ENCODE data around the gene ETV3. TPM values are rescaled to one million over a fixed set of nuclear protein-coding genes. Genes with fewer than 3 reads are reported as not detected.

Gene ETV3
- total RNA-seq, 2 experiments from 2014 or later = 115 to 117 TPM

DNA sequence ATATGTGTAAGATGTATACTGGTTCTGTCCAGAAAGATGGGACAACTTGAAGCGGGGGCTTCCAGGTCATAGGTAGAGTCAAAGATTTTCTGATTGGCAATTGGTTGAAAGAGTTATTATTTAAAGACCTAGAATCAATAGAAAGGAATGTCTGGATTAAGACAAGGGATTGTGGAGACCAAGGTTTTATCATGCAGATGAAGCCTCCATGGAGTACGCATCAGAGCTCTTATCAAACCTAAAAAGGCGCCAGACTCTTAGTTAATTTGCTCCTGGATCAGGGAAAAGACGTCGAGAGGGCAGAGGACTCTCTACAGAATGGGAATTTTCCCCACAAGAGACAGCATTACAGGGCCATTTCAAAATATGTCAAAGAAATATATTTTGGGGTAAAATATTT is 23.7 kb upstream of the ETV3 start:
- Histone ChIP-seq H3K9me3 (ENCODE audit: control insufficient read depth in 1 of 2, insufficient read depth in 1 of 2, low read length in 2 of 2) (no peaks in the 10 kb centered on the region), H3K36me3 (ENCODE audit: insufficient read depth, low read length) (no peaks in the 10 kb centered on the region), H3K27ac (ENCODE audit: low read depth in 1 of 2, low read length in 2 of 2) (no peak overlapping the region), H3K4me3 (ENCODE audit: low read length) (no peak overlapping the region), H3K27me3 (ENCODE audit: control insufficient read depth in 1 of 2, insufficient read depth in 2 of 2, low read length in 2 of 2) (peaks cover 0 to 4% of the 10 kb centered on the region in 2 experiments), H3K4me1 (ENCODE audit: insufficient read depth, low read length) (peaks cover 8% of the 10 kb centered on the region)
- ATAC-seq (ENCODE audit: poor library complexity) = no peak
- Mint-ChIP-seq H3K9me3 (no peaks in the 10 kb centered on the region), H3K4me3 (no peak overlapping the region), H3K27me3 (peaks cover 21% of the 10 kb centered on the region), H3K4me1 (ENCODE audit: low read depth) (peaks cover 5% of the 10 kb centered on the region), H3K27ac (no peak overlapping the region), H3K36me3 (ENCODE audit: low read depth) (no peaks in the 10 kb centered on the region)
- no peak for DNase-seq
- intact Hi-C loops (cut with DNase I, micrococcal nuclease) = loop anchor here in 1 of 2 experiments (5.0 kb wide), 1 partner anchor 325 kb away; no protein-coding TSS in a partner anchor
- TF ChIP-seq, protein P1, sequence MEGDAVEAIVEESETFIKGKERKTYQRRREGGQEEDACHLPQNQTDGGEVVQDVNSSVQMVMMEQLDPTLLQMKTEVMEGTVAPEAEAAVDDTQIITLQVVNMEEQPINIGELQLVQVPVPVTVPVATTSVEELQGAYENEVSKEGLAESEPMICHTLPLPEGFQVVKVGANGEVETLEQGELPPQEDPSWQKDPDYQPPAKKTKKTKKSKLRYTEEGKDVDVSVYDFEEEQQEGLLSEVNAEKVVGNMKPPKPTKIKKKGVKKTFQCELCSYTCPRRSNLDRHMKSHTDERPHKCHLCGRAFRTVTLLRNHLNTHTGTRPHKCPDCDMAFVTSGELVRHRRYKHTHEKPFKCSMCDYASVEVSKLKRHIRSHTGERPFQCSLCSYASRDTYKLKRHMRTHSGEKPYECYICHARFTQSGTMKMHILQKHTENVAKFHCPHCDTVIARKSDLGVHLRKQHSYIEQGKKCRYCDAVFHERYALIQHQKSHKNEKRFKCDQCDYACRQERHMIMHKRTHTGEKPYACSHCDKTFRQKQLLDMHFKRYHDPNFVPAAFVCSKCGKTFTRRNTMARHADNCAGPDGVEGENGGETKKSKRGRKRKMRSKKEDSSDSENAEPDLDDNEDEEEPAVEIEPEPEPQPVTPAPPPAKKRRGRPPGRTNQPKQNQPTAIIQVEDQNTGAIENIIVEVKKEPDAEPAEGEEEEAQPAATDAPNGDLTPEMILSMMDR (IDR thresholded peaks at IDR 0.05) = no peak
- CTCF ChIA-PET = interaction anchor here (2.0 kb wide), 1 partner anchor 72 kb away, joined by 7 read pairs; no protein-coding TSS in a partner anchor
- POLR2A ChIA-PET = no interaction called here

DNA sequence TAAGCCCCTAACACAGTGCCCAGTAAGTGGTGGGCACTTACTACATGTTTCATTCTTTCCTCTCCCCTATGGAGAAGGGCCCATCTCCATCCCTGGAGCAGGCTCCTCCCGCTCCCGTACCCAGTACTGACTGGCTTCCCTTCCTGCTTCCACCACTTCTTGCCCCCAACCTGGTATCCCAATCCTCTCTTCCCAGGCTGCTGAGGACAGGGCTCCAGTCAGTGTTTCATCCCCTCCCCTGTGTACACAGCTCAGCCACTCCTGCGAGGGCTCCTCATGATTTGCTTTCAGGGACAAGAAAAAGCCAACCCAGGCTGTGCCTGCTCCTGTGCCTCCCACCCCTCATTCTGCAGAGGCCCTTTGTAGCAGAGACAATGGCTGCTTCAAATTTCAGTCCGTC is 20.8 kb upstream of the ETV3 start:
- H3K27ac Mint-ChIP-seq = no peak overlapping the region
- Histone ChIP-seq H3K4me3 (ENCODE audit: low read length) (no peak overlapping the region), H3K4me1 (ENCODE audit: insufficient read depth, low read length) (peaks cover 30% of the 10 kb centered on the region), H3K27me3 (ENCODE audit: control insufficient read depth in 1 of 2, insufficient read depth in 2 of 2, low read length in 2 of 2) (peaks cover 0 to 10% of the 10 kb centered on the region in 2 experiments), H3K9me3 (ENCODE audit: control insufficient read depth in 1 of 2, insufficient read depth in 1 of 2, low read length in 2 of 2) (no peaks in the 10 kb centered on the region), H3K27ac (ENCODE audit: low read depth in 1 of 2, low read length in 2 of 2) (no peak overlapping the region), H3K36me3 (ENCODE audit: insufficient read depth, low read length) (no peaks in the 10 kb centered on the region)
- intact Hi-C loops (cut with DNase I, micrococcal nuclease) = loop anchor here in 1 of 2 experiments (10.0 kb wide), 1 partner anchor 324 kb away; no protein-coding TSS in a partner anchor
- ChIA-PET CTCF (interaction anchor here (10.7 kb wide), 1 partner anchor 70 kb away, joined by 241 read pairs; no protein-coding TSS in a partner anchor), POLR2A (no interaction called here)
- H3K36me3 Mint-ChIP-seq (ENCODE audit: low read depth) = no peaks in the 10 kb centered on the region
- ATAC-seq (ENCODE audit: poor library complexity) (no peak), DNase-seq (no peak)
- peaks cover 29% of the 10 kb centered on the region for H3K27me3 Mint-ChIP-seq
- H3K9me3 Mint-ChIP-seq = no peaks in the 10 kb centered on the region
- peaks cover 21% of the 10 kb centered on the region for H3K4me1 Mint-ChIP-seq (ENCODE audit: low read depth)
- TF ChIP-seq, protein P1 (IDR thresholded peaks at IDR 0.05) = no peak
- H3K4me3 Mint-ChIP-seq = no peak overlapping the region

DNA sequence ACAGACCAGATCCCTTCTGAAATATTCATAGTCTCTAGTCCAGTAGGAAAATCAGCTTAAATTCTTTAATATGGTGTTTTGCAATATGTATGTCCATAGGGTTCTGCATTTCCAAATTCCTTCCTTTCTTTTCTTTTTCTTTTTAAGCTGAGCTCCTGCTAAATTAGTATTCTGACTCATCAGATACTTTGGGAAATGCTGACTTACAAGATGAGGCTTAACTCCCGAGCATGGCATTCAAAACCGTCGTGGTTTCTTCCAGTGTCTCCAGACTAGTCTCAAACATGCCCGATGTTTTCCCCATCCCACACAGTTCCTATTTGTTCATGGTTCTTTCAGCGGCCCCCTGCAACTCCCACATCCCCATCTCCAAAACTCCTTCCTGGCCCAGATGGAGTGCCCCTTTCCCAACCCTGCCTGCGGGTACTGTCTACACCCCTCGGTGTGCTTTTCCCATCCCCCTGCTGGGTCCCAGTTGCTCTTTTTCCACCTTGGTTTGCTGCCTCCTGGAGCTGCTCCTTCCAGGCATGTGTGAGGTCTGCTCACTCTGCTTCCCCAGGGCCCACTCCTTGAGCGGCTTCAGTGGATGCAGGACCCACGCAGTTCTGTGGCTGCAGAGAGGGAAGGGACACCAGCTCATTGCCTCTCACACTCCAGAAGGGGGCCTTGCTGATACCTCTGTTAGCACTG is 19.5 kb upstream of the ETV3 start:
- H3K27ac ChIP-seq (ENCODE audit: low read depth in 1 of 2, low read length in 2 of 2) = no peak overlapping the region
- no peaks in the 10 kb centered on the region for H3K9me3 Mint-ChIP-seq
- ChIA-PET POLR2A (interaction anchor here (3.6 kb wide), 1 partner anchor 68 kb away, joined by 26 read pairs; no protein-coding TSS in a partner anchor), CTCF (interaction anchor here (10.7 kb wide), 1 partner anchor 69 kb away, joined by 241 read pairs; no protein-coding TSS in a partner anchor)
- peaks cover 0 to 9% of the 10 kb centered on the region in 2 experiments for H3K27me3 ChIP-seq (ENCODE audit: control insufficient read depth in 1 of 2, insufficient read depth in 2 of 2, low read length in 2 of 2)
- TF ChIP-seq, protein P1 (IDR thresholded peaks at IDR 0.05) = no peak
- H3K27ac Mint-ChIP-seq = no peak overlapping the region
- peaks cover 30% of the 10 kb centered on the region for H3K4me1 ChIP-seq (ENCODE audit: insufficient read depth, low read length)
- H3K4me3 ChIP-seq (ENCODE audit: low read length) = no peak overlapping the region
- H3K4me3 Mint-ChIP-seq = no peak overlapping the region
- H3K36me3 Mint-ChIP-seq (ENCODE audit: low read depth) = no peaks in the 10 kb centered on the region
- ATAC-seq (ENCODE audit: poor library complexity) (no peak), DNase-seq (no peak)
- H3K9me3 ChIP-seq (ENCODE audit: control insufficient read depth in 1 of 2, insufficient read depth in 1 of 2, low read length in 2 of 2) = no peaks in the 10 kb centered on the region
- peaks cover 22% of the 10 kb centered on the region for H3K4me1 Mint-ChIP-seq (ENCODE audit: low read depth)
- no peaks in the 10 kb centered on the region for H3K36me3 ChIP-seq (ENCODE audit: insufficient read depth, low read length)
- intact Hi-C loops (cut with DNase I, micrococcal nuclease) = loop anchor here in 1 of 2 experiments (10.0 kb wide), 1 partner anchor 323 kb away; no protein-coding TSS in a partner anchor
- H3K27me3 Mint-ChIP-seq = peaks cover 23% of the 10 kb centered on the region
